ENCODE results near the gene AADACL2. TPM values are rescaled to one million over a fixed set of nuclear protein-coding genes. Genes with fewer than 3 reads are reported as not detected.

Gene AADACL2
- total and polyA plus RNA-seq, 4 donors = not detected

GRCh38 chr3:151777880-151778279 lies 44.2 kb downstream of the AADACL2 start:
- H3K27ac ChIP-seq (ENCODE audit: low read depth in 1 of 2, low read length in 2 of 2) = no peak overlapping the region
- WGBS = 94% methylated on average over 2 of the region's 2 CpGs
- no peak overlapping the region for H3K4me3 ChIP-seq (ENCODE audit: low read depth in 1 of 3, low read length in 3 of 3)
- no peaks in the 10 kb centered on the region for H3K9me3 ChIP-seq (ENCODE audit: control insufficient read depth in 4 of 4, low read length in 3 of 4)
- no peak for TF ChIP-seq ZBTB33 (IDR thresholded peaks at IDR 0.05)
- TF ChIP-seq FOXA1 (IDR thresholded peaks at IDR 0.05) = no peak
- no peak for TF ChIP-seq CTCF (IDR thresholded peaks at IDR 0.05; ENCODE audit: low read depth, low read length, missing input control)
- TF ChIP-seq NR2F2 (IDR thresholded peaks at IDR 0.05) = no peak
- no peak for TF ChIP-seq SP1 (IDR thresholded peaks at IDR 0.05)
- no peak for TF ChIP-seq JUND (IDR thresholded peaks at IDR 0.05)
- no peak for TF ChIP-seq HNF4A (conservative IDR thresholded peaks at IDR 0.05)
- no peak for TF ChIP-seq RAD21 (IDR thresholded peaks at IDR 0.05)
- TF ChIP-seq YY1 (IDR thresholded peaks at IDR 0.05) = no peak
- TF ChIP-seq GABPA (IDR thresholded peaks at IDR 0.05 in 1 of 2, conservative IDR thresholded peaks at IDR 0.05 in 1 of 2) = no peak
- TF ChIP-seq REST (IDR thresholded peaks at IDR 0.05) = no peak
- no peak for TF ChIP-seq MAX (IDR thresholded peaks at IDR 0.05)
- TF ChIP-seq ATF3 (IDR thresholded peaks at IDR 0.05) = no peak
- TF ChIP-seq RXRA (IDR thresholded peaks at IDR 0.05) = no peak
- TF ChIP-seq HNF4G (IDR thresholded peaks at IDR 0.05) = no peak
- TF ChIP-seq EGR1 (IDR thresholded peaks at IDR 0.05; ENCODE audit: low read depth in 2 of 2) = no peak
- DNase-seq (ENCODE audit: low spot score) = no peak
- H3K9ac ChIP-seq (ENCODE audit: low read depth in 1 of 2, low read length in 2 of 2) = no peak overlapping the region
- no peaks in the 10 kb centered on the region for H3K27me3 ChIP-seq (ENCODE audit: control insufficient read depth in 4 of 4, insufficient read depth in 4 of 4, low read length in 3 of 4)
- peaks cover 0 to 4% (median under 1%) of the 10 kb centered on the region in 4 donors for H3K4me1 ChIP-seq (ENCODE audit: control insufficient read depth in 4 of 4, insufficient read depth in 4 of 4, low read length in 3 of 4)
- no peaks in the 10 kb centered on the region for H3K36me3 ChIP-seq (ENCODE audit: control insufficient read depth in 4 of 4, insufficient read depth in 3 of 4, low read depth in 1 of 4, low read length in 3 of 4)

GRCh38 chr3:151787626-151788025 lies 53.9 kb downstream of the AADACL2 start:
- no peak overlapping the region for H3K27ac ChIP-seq (ENCODE audit: low read depth in 1 of 2, low read length in 2 of 2)
- no peak overlapping the region for H3K9ac ChIP-seq (ENCODE audit: low read depth in 1 of 2, low read length in 2 of 2)
- no peak overlapping the region for H3K4me3 ChIP-seq (ENCODE audit: low read depth in 1 of 3, low read length in 3 of 3)
- no peaks in the 10 kb centered on the region for H3K4me1 ChIP-seq (ENCODE audit: control insufficient read depth in 4 of 4, insufficient read depth in 4 of 4, low read length in 3 of 4)
- no peaks in the 10 kb centered on the region for H3K36me3 ChIP-seq (ENCODE audit: control insufficient read depth in 4 of 4, insufficient read depth in 3 of 4, low read depth in 1 of 4, low read length in 3 of 4)
- H3K27me3 ChIP-seq (ENCODE audit: control insufficient read depth in 4 of 4, insufficient read depth in 4 of 4, low read length in 3 of 4) = no peaks in the 10 kb centered on the region
- DNase-seq (ENCODE audit: low spot score) = no peak
- no peaks in the 10 kb centered on the region for H3K9me3 ChIP-seq (ENCODE audit: control insufficient read depth in 4 of 4, low read length in 3 of 4)
- TF ChIP-seq SP1 (IDR thresholded peaks at IDR 0.05) = no peak
- no peak for TF ChIP-seq GABPA (IDR thresholded peaks at IDR 0.05 in 1 of 2, conservative IDR thresholded peaks at IDR 0.05 in 1 of 2)
- TF ChIP-seq HNF4G (IDR thresholded peaks at IDR 0.05) = no peak
- TF ChIP-seq YY1 (IDR thresholded peaks at IDR 0.05) = no peak
- no peak for TF ChIP-seq ATF3 (IDR thresholded peaks at IDR 0.05)
- TF ChIP-seq MAX (IDR thresholded peaks at IDR 0.05) = no peak
- TF ChIP-seq TAF1 (conservative IDR thresholded peaks at IDR 0.05) = no peak
- TF ChIP-seq FOXA2 (IDR thresholded peaks at IDR 0.05) = no peak
- TF ChIP-seq JUND (IDR thresholded peaks at IDR 0.05) = no peak
- TF ChIP-seq REST (IDR thresholded peaks at IDR 0.05) = no peak
- no peak for TF ChIP-seq ZBTB33 (IDR thresholded peaks at IDR 0.05)
- TF ChIP-seq NR2F2 (IDR thresholded peaks at IDR 0.05) = no peak

Data from liver (tissue), 9 donors.